Adrenal gland (tissue), 5 donors: ENCODE measurements around the gene ZCWPW2.

ENCODE experiments used
- POLR2A ChIP-seq, 2 donors: fragments of 450-650 bp; IDR thresholded peaks; one replicate each; pipeline ENCODE4 v1.6.1; 2017; ENCODE audit warnings: antibody characterized with exemption in 2 of 2, mild to moderate bottlenecking in 2 of 2, moderate library complexity in 1 of 2
- TF ChIP-seq, protein P1 (sequence below), 6 experiments: fragments of 450-650 bp in 4 of 6; fragments of 200-600 bp in 2 of 6; sonication (generic) in 1 of 6; IDR thresholded peaks; 1 replicate in 5 of 6; 2 replicates in 1 of 6; pipeline versions ENCODE4 v1.5.1 to v1.8.0; 2016 to 2021; ENCODE audit warnings: antibody characterized with exemption in 6 of 6, mild to moderate bottlenecking in 2 of 6, moderate library complexity in 1 of 6
- donor health status: DM: no; HTN: no; CAD: no.

GRCh38 chr3:28337230-28337629 lies 11.3 kb upstream of the ZCWPW2 start:
- TF ChIP-seq, protein P1, sequence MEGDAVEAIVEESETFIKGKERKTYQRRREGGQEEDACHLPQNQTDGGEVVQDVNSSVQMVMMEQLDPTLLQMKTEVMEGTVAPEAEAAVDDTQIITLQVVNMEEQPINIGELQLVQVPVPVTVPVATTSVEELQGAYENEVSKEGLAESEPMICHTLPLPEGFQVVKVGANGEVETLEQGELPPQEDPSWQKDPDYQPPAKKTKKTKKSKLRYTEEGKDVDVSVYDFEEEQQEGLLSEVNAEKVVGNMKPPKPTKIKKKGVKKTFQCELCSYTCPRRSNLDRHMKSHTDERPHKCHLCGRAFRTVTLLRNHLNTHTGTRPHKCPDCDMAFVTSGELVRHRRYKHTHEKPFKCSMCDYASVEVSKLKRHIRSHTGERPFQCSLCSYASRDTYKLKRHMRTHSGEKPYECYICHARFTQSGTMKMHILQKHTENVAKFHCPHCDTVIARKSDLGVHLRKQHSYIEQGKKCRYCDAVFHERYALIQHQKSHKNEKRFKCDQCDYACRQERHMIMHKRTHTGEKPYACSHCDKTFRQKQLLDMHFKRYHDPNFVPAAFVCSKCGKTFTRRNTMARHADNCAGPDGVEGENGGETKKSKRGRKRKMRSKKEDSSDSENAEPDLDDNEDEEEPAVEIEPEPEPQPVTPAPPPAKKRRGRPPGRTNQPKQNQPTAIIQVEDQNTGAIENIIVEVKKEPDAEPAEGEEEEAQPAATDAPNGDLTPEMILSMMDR (IDR thresholded peaks at IDR 0.05): no peak
- no peak for TF ChIP-seq POLR2A (IDR thresholded peaks at IDR 0.05)
